H54 (cell line): ENCODE data around the gene TRMT44.
A peak's percentile ranks its signal among the peaks of the same experiment; 100 is the strongest.
"Not testable (repeated sequence)": the region's sequence is repeated elsewhere in the genome, so short reads cannot be mapped to it uniquely, and the experiment has no call there.

Experiments
- DNase-seq: peaks from one replicate; pipeline ENCODE4 v3.0.0; 2011; ENCODE audit warnings: low spot score, mixed read lengths; ENCODE audit not compliant: insufficient read length
- FAIRE-seq: peaks from 3 replicates; lab custom pipeline; 2011; peaks lifted over from hg19 to GRCh38; lab: Jason Lieb, UNC
- POLR2A ChIP-seq: IDR thresholded peaks from 2 replicates; pipeline ENCODE4 v1.6.1; 2011; ENCODE audit warnings: low read depth, mild to moderate bottlenecking, low read length

Gene TRMT44

GRCh38 chr4:8402640-8403039 lies 37.9 kb upstream of the TRMT44 start:
- TF ChIP-seq POLR2A, result no peak
- FAIRE-seq, result no peak
- no peak for DNase-seq

- no peak for TF ChIP-seq POLR2A
- FAIRE-seq, result no peak
These were observed 37.3 kb upstream of the TRMT44 start for GRCh38 chr4:8403173-8403753.

GRCh38 chr4:8403976-8404375 lies 36.6 kb upstream of the TRMT44 start:
- DNase-seq (no peak), FAIRE-seq (no peak)
- no peak for TF ChIP-seq POLR2A

More at GRCh38 chr4:8403173-8403753, 37.3 kb upstream of the TRMT44 start:
- DNase-seq, result peak; percentile 67

- FAIRE-seq, result no peak
- TF ChIP-seq POLR2A, result no peak
- no peak for DNase-seq
These were observed 35.6 kb upstream of the TRMT44 start for GRCh38 chr4:8404791-8405515.

- no peak for FAIRE-seq
- no peak for TF ChIP-seq POLR2A
- no peak for DNase-seq
These were observed 35.1 kb upstream of the TRMT44 start for GRCh38 chr4:8405516-8405875.

GRCh38 chr4:8406887-8407286 lies 33.7 kb upstream of the TRMT44 start:
- FAIRE-seq, DNase-seq: not testable (repeated sequence)

- no peak for TF ChIP-seq POLR2A
- FAIRE-seq (no peak), DNase-seq (no peak)
These were observed 33.3 kb upstream of the TRMT44 start for GRCh38 chr4:8407316-8407715.

- no peak for TF ChIP-seq POLR2A
- FAIRE-seq, result no peak
- DNase-seq, result no peak
These were observed 32.8 kb upstream of the TRMT44 start for GRCh38 chr4:8407756-8408155.

GRCh38 chr4:8409264-8410065 lies 31.1 kb upstream of the TRMT44 start:
- FAIRE-seq (no peak), DNase-seq (peak; percentile 38)

GRCh38 chr4:8410066-8410625 lies 30.4 kb upstream of the TRMT44 start:
- TF ChIP-seq POLR2A, result no peak
- no peak for DNase-seq
- FAIRE-seq, result no peak

More at GRCh38 chr4:8409264-8410065, 31.1 kb upstream of the TRMT44 start:
- TF ChIP-seq POLR2A, result no peak

GRCh38 chr4:8410641-8411271 lies 29.8 kb upstream of the TRMT44 start:
- peak; percentile 47 for DNase-seq
- TF ChIP-seq POLR2A, result no peak
- FAIRE-seq, result no peak

- FAIRE-seq, result no peak
- no peak for TF ChIP-seq POLR2A
- no peak for DNase-seq
These were observed 29.0 kb upstream of the TRMT44 start for GRCh38 chr4:8411351-8412180.

- DNase-seq (no peak), FAIRE-seq (no peak)
- no peak for TF ChIP-seq POLR2A
These were observed 28.3 kb upstream of the TRMT44 start for GRCh38 chr4:8412288-8412687.
